HUES6 (cell line): ENCODE results near the gene PRKCA.
"Not testable (repeated sequence)": the region's sequence is repeated elsewhere in the genome, so short reads cannot be mapped to it uniquely, and the experiment has no call there.

ENCODE experiments used
- H3K27ac ChIP-seq: 2 replicates; pipeline ENCODE4 v1.7.0; 2013; ENCODE audit warnings: low read depth, mild to moderate bottlenecking, low read length, inconsistent platforms
- H3K27me3 ChIP-seq: 2 replicates; pipeline ENCODE4 v1.6.1; 2013; ENCODE audit warnings: low read length; ENCODE audit not compliant: control insufficient read depth, insufficient read depth
- H3K36me3 ChIP-seq: 2 replicates; pipeline ENCODE4 v1.6.1; 2013; ENCODE audit warnings: low read length; ENCODE audit not compliant: control insufficient read depth, insufficient read depth
- H3K4me1 ChIP-seq: 2 replicates; pipeline ENCODE4 v1.6.1; 2013; ENCODE audit warnings: low read length; ENCODE audit not compliant: control insufficient read depth, insufficient read depth
- H3K4me3 ChIP-seq: 2 replicates; pipeline ENCODE4 v1.5.1; 2013; ENCODE audit warnings: low read depth, low read length
- H3K9ac ChIP-seq: one replicate; pipeline ENCODE4 v1.6.1; 2013; ENCODE audit warnings: mild to moderate bottlenecking, low read length
- H3K9me3 ChIP-seq: 2 replicates; pipeline ENCODE4 v1.6.1; 2013; ENCODE audit warnings: low read depth, low read length; ENCODE audit not compliant: control insufficient read depth, insufficient read depth

The PRKCA gene

GRCh38 chr17:66483906-66484305 lies 181.5 kb downstream of the PRKCA start:
- no peaks in the 10 kb centered on the region for H3K27me3 ChIP-seq
- H3K36me3 ChIP-seq: no peaks in the 10 kb centered on the region
- peaks cover 11% of the 10 kb centered on the region for H3K4me1 ChIP-seq
- no peak overlapping the region for H3K9ac ChIP-seq
- no peak overlapping the region for H3K4me3 ChIP-seq
- no peak overlapping the region for H3K27ac ChIP-seq
- H3K9me3 ChIP-seq: 0 out of 2 replicates have a peak, but pooled peaks cover 3% of the 10 kb centered on the region

GRCh38 chr17:66485309-66485947 lies 183.0 kb downstream of the PRKCA start:
- H3K27ac ChIP-seq: no peak overlapping the region
- no peaks in the 10 kb centered on the region for H3K36me3 ChIP-seq
- no peaks in the 10 kb centered on the region for H3K9me3 ChIP-seq
- H3K27me3 ChIP-seq: no peaks in the 10 kb centered on the region
- peaks cover 11% of the 10 kb centered on the region for H3K4me1 ChIP-seq
- no peak overlapping the region for H3K4me3 ChIP-seq
- H3K9ac ChIP-seq: no peak overlapping the region

GRCh38 chr17:66487121-66487520 lies 184.7 kb downstream of the PRKCA start:
- peaks cover 14% of the 10 kb centered on the region for H3K4me1 ChIP-seq
- no peak overlapping the region for H3K27ac ChIP-seq
- no peaks in the 10 kb centered on the region for H3K9me3 ChIP-seq
- H3K36me3 ChIP-seq: no peaks in the 10 kb centered on the region
- H3K9ac ChIP-seq: no peak overlapping the region
- H3K4me3 ChIP-seq: no peak overlapping the region
- H3K27me3 ChIP-seq: no peaks in the 10 kb centered on the region

- H3K36me3 ChIP-seq: no peaks in the 10 kb centered on the region
- H3K9me3 ChIP-seq: no peaks in the 10 kb centered on the region
- no peaks in the 10 kb centered on the region for H3K27me3 ChIP-seq
- no peak overlapping the region for H3K4me3 ChIP-seq
- peaks cover 23% of the 10 kb centered on the region for H3K4me1 ChIP-seq
- no peak overlapping the region for H3K9ac ChIP-seq
- H3K27ac ChIP-seq: no peak overlapping the region
Observed at GRCh38 chr17:66487981-66488468, 185.6 kb downstream of the PRKCA start.

GRCh38 chr17:66488864-66489263 lies 186.5 kb downstream of the PRKCA start:
- no peak overlapping the region for H3K27ac ChIP-seq
- peaks cover 32% of the 10 kb centered on the region for H3K4me1 ChIP-seq
- no peaks in the 10 kb centered on the region for H3K27me3 ChIP-seq

GRCh38 chr17:66489576-66489975 lies 187.2 kb downstream of the PRKCA start:
- H3K27ac ChIP-seq, H3K27me3 ChIP-seq, H3K9me3 ChIP-seq, H3K9ac ChIP-seq, H3K4me3 ChIP-seq, H3K36me3 ChIP-seq: not testable (repeated sequence)
- peaks cover 39% of the 10 kb centered on the region for H3K4me1 ChIP-seq

More at GRCh38 chr17:66488864-66489263, 186.5 kb downstream of the PRKCA start:
- Histone ChIP-seq H3K9me3 (no peaks in the 10 kb centered on the region), H3K4me3 (no peak overlapping the region), H3K9ac (no peak overlapping the region), H3K36me3 (no peaks in the 10 kb centered on the region)

- H3K4me3 ChIP-seq: no peak overlapping the region
- no peak overlapping the region for H3K9ac ChIP-seq
- H3K4me1 ChIP-seq: peaks cover 30% of the 10 kb centered on the region
- H3K9me3 ChIP-seq: no peaks in the 10 kb centered on the region
- H3K27ac ChIP-seq: no peak overlapping the region
- no peaks in the 10 kb centered on the region for H3K27me3 ChIP-seq
- H3K36me3 ChIP-seq: no peaks in the 10 kb centered on the region
Observed at GRCh38 chr17:66491213-66491612, 188.8 kb downstream of the PRKCA start.

- Histone ChIP-seq H3K27ac (no peak overlapping the region), H3K4me1 (peaks cover 30% of the 10 kb centered on the region), H3K27me3 (no peaks in the 10 kb centered on the region), H3K9me3 (no peaks in the 10 kb centered on the region), H3K4me3 (no peak overlapping the region), H3K36me3 (no peaks in the 10 kb centered on the region), H3K9ac (no peak overlapping the region)
Observed at GRCh38 chr17:66491665-66492064, 189.3 kb downstream of the PRKCA start.

GRCh38 chr17:66492080-66492479 lies 189.7 kb downstream of the PRKCA start:
- Histone ChIP-seq H3K4me1 (peaks cover 30% of the 10 kb centered on the region), H3K27me3 (no peaks in the 10 kb centered on the region), H3K27ac (no peak overlapping the region), H3K36me3 (no peaks in the 10 kb centered on the region), H3K9me3 (no peaks in the 10 kb centered on the region), H3K4me3 (no peak overlapping the region), H3K9ac (no peak overlapping the region)

- H3K27me3 ChIP-seq: no peaks in the 10 kb centered on the region
- H3K9me3 ChIP-seq: no peaks in the 10 kb centered on the region
- no peaks in the 10 kb centered on the region for H3K36me3 ChIP-seq
- no peak overlapping the region for H3K4me3 ChIP-seq
- no peak overlapping the region for H3K27ac ChIP-seq
- no peak overlapping the region for H3K9ac ChIP-seq
- peaks cover 30% of the 10 kb centered on the region for H3K4me1 ChIP-seq
Observed at GRCh38 chr17:66492561-66493005, 190.2 kb downstream of the PRKCA start.

- Histone ChIP-seq H3K27me3 (no peaks in the 10 kb centered on the region), H3K9me3 (no peaks in the 10 kb centered on the region), H3K27ac (no peak overlapping the region), H3K4me1 (peaks cover 30% of the 10 kb centered on the region), H3K36me3 (no peaks in the 10 kb centered on the region), H3K9ac (peak overlapping the region; percentile 54), H3K4me3 (no peak overlapping the region)
Observed at GRCh38 chr17:66493283-66494019, 191.0 kb downstream of the PRKCA start.
